ENCODE data around the gene ZNF471.

The ZNF471 gene

DNA sequence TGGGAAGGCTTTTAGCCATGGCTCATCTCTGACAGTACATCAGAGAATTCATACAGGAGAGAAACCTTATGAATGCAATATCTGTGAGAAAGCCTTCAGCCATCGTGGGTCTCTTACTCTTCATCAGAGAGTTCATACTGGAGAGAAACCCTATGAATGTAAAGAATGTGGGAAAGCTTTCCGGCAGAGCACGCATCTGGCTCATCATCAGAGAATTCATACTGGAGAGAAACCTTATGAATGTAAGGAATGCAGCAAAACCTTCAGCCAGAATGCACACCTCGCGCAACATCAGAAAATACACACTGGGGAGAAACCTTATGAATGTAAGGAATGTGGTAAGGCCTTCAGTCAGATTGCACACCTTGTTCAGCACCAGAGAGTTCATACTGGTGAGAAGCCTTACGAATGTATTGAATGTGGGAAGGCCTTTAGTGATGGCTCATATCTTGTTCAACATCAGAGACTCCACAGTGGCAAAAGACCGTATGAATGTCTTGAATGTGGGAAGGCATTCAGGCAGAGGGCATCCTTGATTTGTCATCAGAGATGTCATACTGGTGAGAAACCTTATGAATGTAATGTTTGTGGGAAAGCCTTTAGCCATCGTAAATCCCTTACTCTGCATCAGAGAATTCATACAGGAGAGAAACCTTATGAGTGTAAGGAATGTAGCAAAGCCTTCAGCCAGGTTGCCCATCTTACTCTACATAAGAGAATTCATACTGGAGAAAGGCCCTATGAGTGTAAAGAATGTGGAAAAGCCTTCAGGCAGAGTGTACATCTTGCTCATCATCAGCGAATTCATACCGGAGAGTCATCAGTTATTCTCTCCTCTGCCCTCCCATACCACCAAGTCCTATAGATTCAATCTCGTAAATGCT, 70.3 kb downstream of the ZNF471 start:
- TF ChIP-seq, protein P1, sequence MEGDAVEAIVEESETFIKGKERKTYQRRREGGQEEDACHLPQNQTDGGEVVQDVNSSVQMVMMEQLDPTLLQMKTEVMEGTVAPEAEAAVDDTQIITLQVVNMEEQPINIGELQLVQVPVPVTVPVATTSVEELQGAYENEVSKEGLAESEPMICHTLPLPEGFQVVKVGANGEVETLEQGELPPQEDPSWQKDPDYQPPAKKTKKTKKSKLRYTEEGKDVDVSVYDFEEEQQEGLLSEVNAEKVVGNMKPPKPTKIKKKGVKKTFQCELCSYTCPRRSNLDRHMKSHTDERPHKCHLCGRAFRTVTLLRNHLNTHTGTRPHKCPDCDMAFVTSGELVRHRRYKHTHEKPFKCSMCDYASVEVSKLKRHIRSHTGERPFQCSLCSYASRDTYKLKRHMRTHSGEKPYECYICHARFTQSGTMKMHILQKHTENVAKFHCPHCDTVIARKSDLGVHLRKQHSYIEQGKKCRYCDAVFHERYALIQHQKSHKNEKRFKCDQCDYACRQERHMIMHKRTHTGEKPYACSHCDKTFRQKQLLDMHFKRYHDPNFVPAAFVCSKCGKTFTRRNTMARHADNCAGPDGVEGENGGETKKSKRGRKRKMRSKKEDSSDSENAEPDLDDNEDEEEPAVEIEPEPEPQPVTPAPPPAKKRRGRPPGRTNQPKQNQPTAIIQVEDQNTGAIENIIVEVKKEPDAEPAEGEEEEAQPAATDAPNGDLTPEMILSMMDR (IDR thresholded peaks at IDR 0.05; ENCODE audit: borderline replicate concordance, insufficient read depth, low read depth, low read length), result no peak
- H3K4me3 ChIP-seq (ENCODE audit: low read depth, low read length), result no peak overlapping the region
